T-cell (primary cell): ENCODE results near the gene VSNL1. TPM values are rescaled to one million over a fixed set of nuclear protein-coding genes. Genes with fewer than 3 reads are reported as not detected.

ENCODE experiments used
- ATAC-seq, 4 experiments: fragments of 200-7000 bp in 3 of 4; fragments of 150-1000 bp in 1 of 4; cut with Tn5 transposase; replicated peaks in 1 of 4; 1 replicate in 3 of 4; 2 replicates in 1 of 4; pipeline ENCODE4 v1.10.0; 2021; ENCODE audit warnings: moderate library complexity in 3 of 4, mild to moderate bottlenecking in 2 of 4, moderate number of reproducible peaks in 1 of 4
- CTCF ChIA-PET, 2 donors: fragments of 300-600 bp; sonication (Branson Sonifier 250); formaldehyde crosslinking; loops; one replicate each; lab custom pipeline; 2022; ENCODE audit warnings: antibody characterized with exemption in 2 of 2; lab: Charles Lee
- POLR2A ChIA-PET, 2 donors: fragments of 300-600 bp; sonication (Branson Sonifier 250); formaldehyde crosslinking; loops; one replicate each; lab custom pipeline; 2022; ENCODE audit warnings: antibody characterized with exemption in 2 of 2; lab: Charles Lee
- DNase-seq, 35 experiments: peaks; one replicate each; pipeline versions ENCODE4 v3.0.0 to v3.0.0-alpha.2; 2013 to 2023
- H3K27ac ChIP-seq: one replicate; pipeline ENCODE4 v1.5.1; 2013; ENCODE audit warnings: low read length
- H3K27me3 ChIP-seq, 2 experiments: replicated peaks in 1 of 2; 1 replicate in 1 of 2; 2 replicates in 1 of 2; pipeline versions ENCODE4 v1.6.1 to v1.7.0; 2013; ENCODE audit warnings: low read length in 1 of 2, mixed read lengths in 1 of 2; ENCODE audit not compliant: control insufficient read depth in 2 of 2, insufficient read depth in 2 of 2; ENCODE audit errors: extremely low read depth in 1 of 2
- H3K36me3 ChIP-seq, 2 donors: 1 replicate in 1 of 2; 2 replicates in 1 of 2; pipeline versions ENCODE4 v1.6.1 to v1.7.0; 2013; ENCODE audit warnings: low read length in 1 of 2; ENCODE audit not compliant: control insufficient read depth in 2 of 2, insufficient read depth in 1 of 2; ENCODE audit errors: extremely low read depth in 1 of 2
- H3K4me1 ChIP-seq, 2 experiments: 1 replicate in 1 of 2; 2 replicates in 1 of 2; pipeline versions ENCODE4 v1.6.1 to v1.7.0; 2013; ENCODE audit warnings: low read length in 2 of 2, mixed read lengths in 1 of 2; ENCODE audit not compliant: insufficient read depth in 2 of 2, control insufficient read depth in 1 of 2; ENCODE audit errors: extremely low read depth in 1 of 2
- H3K4me3 ChIP-seq, 2 donors: 1 replicate in 1 of 2; 2 replicates in 1 of 2; pipeline versions ENCODE4 v1.5.1 to v1.7.0; 2013; ENCODE audit warnings: mild to moderate bottlenecking in 2 of 2, low read length in 1 of 2, moderate library complexity in 1 of 2; ENCODE audit not compliant: control insufficient read depth in 1 of 2; ENCODE audit errors: extremely low read depth in 1 of 2
- H3K9me3 ChIP-seq: 2 replicates; pipeline ENCODE4 v1.7.0; 2013
- H3K27ac Mint-ChIP-seq, 2 donors: one replicate each; pipeline ENCODE4 v1.8.0; 2020 to 2021; ENCODE audit warnings: mild to moderate bottlenecking in 2 of 2, mixed read lengths in 2 of 2
- H3K27me3 Mint-ChIP-seq, 2 donors: one replicate each; pipeline ENCODE4 v1.8.0; 2021 to 2022; ENCODE audit warnings: mixed read lengths in 2 of 2
- H3K36me3 Mint-ChIP-seq: one replicate; pipeline ENCODE4 v1.8.0; 2021; ENCODE audit warnings: mixed read lengths
- H3K4me1 Mint-ChIP-seq, 3 donors: one replicate each; pipeline ENCODE4 v1.8.0; 2020 to 2022; ENCODE audit warnings: mixed read lengths in 3 of 3, mild to moderate bottlenecking in 1 of 3
- H3K4me3 Mint-ChIP-seq, 3 donors: one replicate each; pipeline ENCODE4 v1.8.0; 2020 to 2022; ENCODE audit warnings: mild to moderate bottlenecking in 3 of 3, mixed read lengths in 3 of 3, moderate library complexity in 3 of 3
- H3K9me3 Mint-ChIP-seq, 3 donors: one replicate each; pipeline ENCODE4 v1.8.0; 2020 to 2022; ENCODE audit warnings: mixed read lengths in 3 of 3
- WGBS: methylation state at CpG from one replicate; pipeline ENCODE4 v1.1.5; 2013; ENCODE audit warnings: missing lambda C conversion rate; ENCODE audit not compliant: insufficient coverage; 5-methylcytosine and 5-hydroxymethylcytosine counted together
- total RNA-seq, 35 experiments: library from RNA in 6 of 35; stranded (reverse) in 6 of 35; fragments of 120-200 nt in 1 of 35; gene quantifications; one replicate each; pipeline versions ENCODE4 v1.2.1 to v1.2.4 and lab custom pipeline; 2013 to 2026

Gene VSNL1
- total RNA-seq, 5 donors from 2014 or later (not counting 1 experiment from before 2014, with no cell fraction given) = 0.22 TPM; not detected in 4

DNA sequence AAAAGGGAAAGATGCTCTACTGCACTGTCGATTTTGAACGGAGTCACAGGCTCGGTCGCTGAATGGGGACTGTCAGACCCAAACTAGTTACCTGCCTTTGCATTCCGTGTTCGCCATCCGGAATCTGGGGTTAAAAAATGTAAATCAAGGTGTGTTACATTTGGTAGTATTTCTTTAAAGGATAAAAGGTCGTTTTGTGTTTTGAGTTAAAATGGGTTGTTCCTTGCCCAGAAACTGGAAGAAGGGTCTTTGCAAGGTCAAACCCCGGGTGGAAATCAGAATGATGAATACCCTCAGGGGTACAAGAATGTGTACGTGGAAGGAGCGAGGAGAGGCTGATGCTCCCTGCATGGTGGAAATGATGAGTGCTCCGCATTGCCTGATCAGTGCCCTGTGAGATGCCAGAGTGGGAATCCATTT lies 1.0 kb downstream of the VSNL1 start:
- Mint-ChIP-seq H3K36me3 (no peaks in the 10 kb centered on the region), H3K4me3 (no peak overlapping the region), H3K9me3 (peaks cover 0 to 4% (median 0%) of the 10 kb centered on the region in 3 donors), H3K4me1 (peaks cover 0 to 4% (median 3%) of the 10 kb centered on the region in 3 donors), H3K27ac (no peak overlapping the region), H3K27me3 (peaks cover 47 to 52% of the 10 kb centered on the region in 2 donors)
- no peak overlapping the region for H3K27ac ChIP-seq
- WGBS = 18% methylated on average over 8 of the region's 12 CpGs
- ATAC-seq (no peak), DNase-seq (no peak)
- H3K9me3 ChIP-seq = no peaks in the 10 kb centered on the region
- peaks cover 0 to 3% of the 10 kb centered on the region in 2 experiments for H3K4me1 ChIP-seq
- peaks cover 22 to 27% of the 10 kb centered on the region in 2 experiments for H3K27me3 ChIP-seq
- no peak overlapping the region for H3K4me3 ChIP-seq
- ChIA-PET POLR2A (no interaction called here), CTCF (no interaction called here)
- H3K36me3 ChIP-seq = no peaks in the 10 kb centered on the region

DNA sequence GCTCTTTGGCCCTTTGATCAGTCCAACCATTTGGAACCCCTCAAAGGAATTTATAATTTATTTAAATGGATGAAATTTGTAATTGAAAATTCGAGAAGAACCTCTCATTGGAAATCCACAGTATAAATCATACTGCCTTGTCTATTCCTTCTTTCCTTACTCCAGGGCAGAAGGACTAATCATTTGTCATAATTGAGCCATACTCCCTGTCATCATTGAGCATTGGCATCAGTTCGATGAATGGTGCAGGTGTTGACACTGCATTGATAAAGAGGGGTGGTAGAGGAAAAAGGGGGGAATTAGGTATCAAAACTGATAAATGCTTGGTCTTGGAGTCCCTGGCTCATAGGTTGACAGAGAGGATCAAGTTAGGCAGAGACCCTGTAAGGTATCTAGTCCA lies 2.0 kb downstream of the VSNL1 start:
- 83% methylated on average over 1 of the region's 2 CpGs for WGBS
- peaks cover 0 to 4% (median 3%) of the 10 kb centered on the region in 3 donors for H3K4me1 Mint-ChIP-seq
- ChIA-PET POLR2A (no interaction called here), CTCF (no interaction called here)
- no peak overlapping the region for H3K27ac Mint-ChIP-seq
- Histone ChIP-seq H3K27me3 (peaks cover 22 to 25% of the 10 kb centered on the region in 2 experiments), H3K4me3 (no peak overlapping the region), H3K4me1 (peaks cover 0 to 3% of the 10 kb centered on the region in 2 experiments), H3K27ac (no peak overlapping the region), H3K9me3 (no peaks in the 10 kb centered on the region), H3K36me3 (no peaks in the 10 kb centered on the region)
- peaks cover 44 to 52% of the 10 kb centered on the region in 2 donors for H3K27me3 Mint-ChIP-seq
- ATAC-seq (no peak), DNase-seq (no peak)
- peaks cover 0 to 4% (median 0%) of the 10 kb centered on the region in 3 donors for H3K9me3 Mint-ChIP-seq
- H3K36me3 Mint-ChIP-seq = no peaks in the 10 kb centered on the region
- H3K4me3 Mint-ChIP-seq = no peak overlapping the region

DNA sequence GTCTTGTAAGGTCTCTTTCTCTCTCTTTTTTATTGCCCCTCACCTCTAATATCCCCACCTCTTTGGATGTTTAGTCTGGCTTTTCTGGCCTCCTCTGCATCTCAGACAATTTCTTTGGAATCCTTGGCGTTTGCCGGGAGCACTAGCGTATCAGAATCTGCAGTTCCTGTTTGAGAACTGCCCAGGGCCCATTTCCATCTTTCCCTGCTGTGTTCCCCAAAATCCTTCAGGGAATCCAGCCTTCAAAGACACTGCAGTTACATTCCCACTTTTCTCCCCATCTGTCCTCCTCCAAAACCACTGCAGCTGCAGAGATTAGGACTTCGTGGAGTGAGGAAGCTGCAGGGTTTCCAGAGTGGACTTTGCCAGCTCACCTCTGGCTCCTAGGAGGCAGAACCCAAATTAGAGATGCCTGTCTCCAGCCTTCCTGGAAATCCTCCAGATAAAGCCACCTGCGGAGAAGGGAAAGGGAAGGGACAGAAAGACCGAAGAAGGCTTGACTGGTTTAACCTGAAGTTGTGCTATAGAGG lies 2.7 kb downstream of the VSNL1 start:
- no peaks in the 10 kb centered on the region for H3K36me3 Mint-ChIP-seq
- ChIA-PET CTCF (no interaction called here), POLR2A (no interaction called here)
- peaks cover 19 to 22% of the 10 kb centered on the region in 2 experiments for H3K27me3 ChIP-seq
- no peaks in the 10 kb centered on the region for H3K36me3 ChIP-seq
- peaks cover 0 to 3% of the 10 kb centered on the region in 2 experiments for H3K4me1 ChIP-seq
- H3K27me3 Mint-ChIP-seq = peaks cover 38 to 54% of the 10 kb centered on the region in 2 donors
- WGBS = 41% methylated on average over 4 of the region's 6 CpGs
- H3K9me3 ChIP-seq = no peaks in the 10 kb centered on the region
- no peak overlapping the region for H3K27ac ChIP-seq
- H3K27ac Mint-ChIP-seq = no peak overlapping the region
- H3K4me1 Mint-ChIP-seq = peaks cover 0 to 4% (median 3%) of the 10 kb centered on the region in 3 donors
- peaks cover 0 to 4% (median 0%) of the 10 kb centered on the region in 3 donors for H3K9me3 Mint-ChIP-seq
- no peak overlapping the region for H3K4me3 Mint-ChIP-seq
- DNase-seq = no peak
- ATAC-seq = no peak
- H3K4me3 ChIP-seq = no peak overlapping the region

DNA sequence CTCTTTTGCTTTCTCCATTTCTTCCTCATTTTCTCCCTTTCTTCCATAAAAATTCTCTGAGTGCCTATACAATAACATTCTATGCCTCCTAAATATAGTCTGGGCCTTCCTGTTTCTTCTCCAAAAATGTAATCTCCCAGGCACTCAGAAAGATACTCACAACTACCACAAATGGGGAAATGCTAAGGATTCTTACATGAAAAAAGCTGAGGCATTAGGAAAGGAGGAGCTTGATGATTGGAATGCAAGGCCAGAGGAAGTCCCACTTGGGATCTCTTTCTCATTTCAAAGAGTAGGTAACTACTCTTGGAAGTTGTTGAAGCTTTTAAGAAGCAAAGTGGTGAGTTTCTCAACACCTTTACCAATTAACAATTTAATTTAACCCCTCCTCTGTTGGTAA lies 3.4 kb downstream of the VSNL1 start:
- peaks cover 0 to 3% of the 10 kb centered on the region in 2 experiments for H3K4me1 ChIP-seq
- CTCF ChIA-PET = interaction anchor here in 1 of 2 donors (0.5 kb wide), 1 partner anchor 8 kb away, joined by 6 read pairs; no protein-coding TSS in a partner anchor
- Mint-ChIP-seq H3K9me3 (peaks cover 0 to 4% (median 0%) of the 10 kb centered on the region in 3 donors), H3K36me3 (no peaks in the 10 kb centered on the region), H3K4me1 (no peaks in the 10 kb centered on the region), H3K4me3 (no peak overlapping the region), H3K27ac (no peak overlapping the region), H3K27me3 (peaks cover 40 to 55% of the 10 kb centered on the region in 2 donors)
- H3K27ac ChIP-seq = no peak overlapping the region
- no peaks in the 10 kb centered on the region for H3K9me3 ChIP-seq
- POLR2A ChIA-PET = no interaction called here
- DNase-seq = no peak
- no peak for ATAC-seq
- no peak overlapping the region for H3K4me3 ChIP-seq
- peaks cover 19% of the 10 kb centered on the region in 2 experiments for H3K27me3 ChIP-seq
- no peaks in the 10 kb centered on the region for H3K36me3 ChIP-seq

DNA sequence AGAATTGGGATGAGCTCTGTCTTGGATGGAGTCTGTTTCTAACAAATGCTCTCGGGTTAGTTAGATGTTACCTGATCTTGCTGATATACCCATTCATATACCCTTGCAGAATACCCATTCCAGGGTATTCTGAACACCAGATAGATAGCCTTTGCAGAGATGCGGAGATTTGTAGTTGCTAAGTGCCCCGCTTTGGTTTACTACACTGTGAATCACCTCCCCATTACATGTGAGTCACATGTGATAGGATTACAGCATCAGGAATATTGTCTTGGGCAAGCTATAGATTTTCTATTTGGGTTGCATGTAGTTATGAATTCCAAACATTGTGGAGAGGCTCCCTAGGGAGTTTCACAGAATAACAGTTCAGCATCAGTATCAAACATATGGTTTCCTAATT lies 3.8 kb downstream of the VSNL1 start:
- Mint-ChIP-seq H3K27me3 (peaks cover 42 to 58% of the 10 kb centered on the region in 2 donors), H3K27ac (no peak overlapping the region), H3K4me3 (no peak overlapping the region), H3K36me3 (no peaks in the 10 kb centered on the region), H3K9me3 (peaks cover 0 to 4% (median 0%) of the 10 kb centered on the region in 3 donors), H3K4me1 (no peaks in the 10 kb centered on the region)
- Histone ChIP-seq H3K9me3 (no peaks in the 10 kb centered on the region), H3K4me3 (no peak overlapping the region), H3K27ac (no peak overlapping the region), H3K36me3 (no peaks in the 10 kb centered on the region), H3K4me1 (peaks cover 0 to 3% of the 10 kb centered on the region in 2 experiments), H3K27me3 (peaks cover 15 to 19% of the 10 kb centered on the region in 2 experiments)
- DNase-seq (no peak), ATAC-seq (no peak)
- WGBS = no CpG with 5 or more reads among the region's 3 CpGs
- ChIA-PET POLR2A (no interaction called here), CTCF (interaction anchor here in 1 of 2 donors (0.5 kb wide), 1 partner anchor 9 kb away, joined by 6 read pairs; no protein-coding TSS in a partner anchor)

DNA sequence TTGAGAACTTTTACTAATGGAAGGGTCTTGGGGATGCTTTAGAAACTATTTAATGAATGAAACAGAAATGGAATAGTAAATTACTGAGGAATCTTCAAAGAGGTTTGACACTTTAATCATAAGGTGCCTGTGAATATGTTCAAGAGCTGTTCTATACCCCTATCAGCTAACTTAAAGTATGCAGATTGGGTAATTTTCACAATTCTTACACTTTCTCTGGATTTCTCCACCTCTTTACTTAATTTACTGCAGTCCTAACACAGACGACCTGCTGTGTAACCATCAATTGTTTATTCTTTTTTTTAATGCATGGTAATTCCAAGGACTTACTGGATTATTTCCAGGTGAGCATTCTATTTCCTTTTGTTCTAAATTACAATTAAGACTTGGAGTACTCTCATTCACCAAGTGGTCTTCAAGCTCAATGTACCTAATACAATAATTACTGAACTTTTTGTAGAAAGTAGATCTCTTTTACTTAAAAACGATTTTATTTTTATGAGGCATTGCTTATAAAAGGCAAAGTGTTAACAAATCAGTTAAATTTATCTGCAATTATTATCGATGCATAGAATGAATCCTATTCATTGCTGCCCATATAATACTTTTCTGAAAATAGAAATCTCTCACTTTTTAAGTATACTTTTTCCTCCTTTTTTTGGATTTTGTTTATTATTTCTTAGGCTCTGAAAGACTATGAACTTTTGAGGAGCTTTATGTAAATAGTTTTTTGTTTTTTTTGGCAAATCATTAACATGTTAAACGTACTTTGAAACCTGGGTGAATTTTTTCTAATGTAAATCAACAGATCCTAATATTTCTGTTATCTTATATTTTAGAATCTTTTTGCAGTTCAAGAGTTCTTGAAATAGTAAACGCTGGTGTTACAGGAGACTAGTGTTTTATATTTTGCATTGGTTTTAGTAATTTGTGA lies 5.5 kb downstream of the VSNL1 start:
- no peak for ATAC-seq
- Mint-ChIP-seq H3K36me3 (no peaks in the 10 kb centered on the region), H3K27ac (no peak overlapping the region), H3K9me3 (peaks cover 0 to 4% (median 0%) of the 10 kb centered on the region in 3 donors), H3K27me3 (peaks cover 29 to 53% of the 10 kb centered on the region in 2 donors), H3K4me1 (no peaks in the 10 kb centered on the region), H3K4me3 (no peak overlapping the region)
- no peaks in the 10 kb centered on the region for H3K4me1 ChIP-seq
- H3K27ac ChIP-seq = no peak overlapping the region
- H3K27me3 ChIP-seq = peaks cover 2 to 19% of the 10 kb centered on the region in 2 experiments
- ChIA-PET CTCF (no interaction called here), POLR2A (no interaction called here)
- no peaks in the 10 kb centered on the region for H3K9me3 ChIP-seq
- H3K4me3 ChIP-seq = no peak overlapping the region
- WGBS = 60% methylated on average over 1 of the region's 5 CpGs
- no peak for DNase-seq
- H3K36me3 ChIP-seq = no peaks in the 10 kb centered on the region
